RKO (cell line): ENCODE results near the gene FGF8.

ENCODE experiments used
- DNase-seq: peaks from one replicate; pipeline ENCODE4 v3.0.0-alpha.2; 2016; ENCODE audit warnings: low spot score

FGF8 gene

GRCh38 chr10:101725296-101726114 is 50.4 kb downstream of the FGF8 start:
- DNase-seq = no peak

GRCh38 chr10:101724446-101724845 is 51.5 kb downstream of the FGF8 start:
- no peak for DNase-seq

GRCh38 chr10:101723176-101723575 is 52.7 kb downstream of the FGF8 start:
- DNase-seq = no peak

DNA sequence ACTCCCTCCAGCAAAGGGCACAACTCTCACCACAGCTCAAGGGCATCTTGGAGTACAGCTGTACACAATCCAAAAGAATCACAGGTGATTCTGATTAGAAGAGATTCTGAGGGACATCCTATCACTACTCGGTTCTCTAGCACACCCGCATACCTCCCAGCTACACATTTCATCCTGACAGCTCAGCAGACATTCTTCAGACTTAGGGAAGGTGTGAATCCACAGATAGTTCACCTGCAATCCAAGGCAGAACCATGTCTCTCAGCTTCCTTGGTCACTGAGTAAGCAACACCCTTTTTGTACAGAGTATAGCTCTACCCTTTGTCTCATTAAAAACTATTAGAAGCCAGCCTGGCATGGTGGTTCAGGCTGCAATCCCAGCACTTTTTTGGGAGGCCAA is 54.1 kb downstream of the FGF8 start:
- DNase-seq = no peak

DNA sequence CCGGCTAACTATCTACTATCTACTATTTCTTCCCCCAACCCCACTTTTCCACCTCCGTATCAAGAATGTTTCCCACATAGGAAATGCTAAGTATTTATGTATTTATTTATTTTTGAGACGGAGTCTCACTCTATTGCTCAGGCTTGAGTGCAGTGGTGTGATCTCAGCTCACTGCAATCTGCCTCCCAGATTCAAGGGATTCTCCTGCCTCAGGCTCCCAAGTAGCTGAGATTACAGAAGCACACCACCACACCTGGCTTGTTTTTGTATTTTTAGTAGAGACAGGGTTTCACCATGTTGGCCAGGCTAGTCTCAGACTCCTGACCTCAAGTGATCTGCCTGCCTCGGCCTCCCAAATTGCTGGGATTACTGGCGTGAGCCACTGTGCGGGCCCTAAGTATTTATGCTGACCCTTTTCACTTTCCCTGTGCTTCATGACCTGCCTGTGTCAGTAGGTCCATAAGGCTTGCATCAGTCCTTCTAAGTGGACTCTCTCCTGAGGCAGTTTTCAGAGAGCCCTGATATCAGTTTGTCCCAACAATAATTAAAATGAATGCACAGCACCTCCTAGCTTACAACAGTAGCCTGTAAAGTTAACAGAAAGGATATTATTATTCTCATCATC is 55.2 kb downstream of the FGF8 start:
- no peak for DNase-seq
